HG03520 (cell line): ENCODE data around the gene MTCL1.

Source experiments
- ATAC-seq: cut with Tn5 transposase; IDR thresholded peaks from one replicate; pipeline ENCODE4 v1.9.1; 2021; ENCODE audit warnings: mild to moderate bottlenecking, moderate library complexity; ENCODE audit not compliant: unreplicated experiment

The MTCL1 gene

GRCh38 chr18:8854962-8855361 is 149.6 kb downstream of the MTCL1 start:
- no peak for ATAC-seq

GRCh38 chr18:8856212-8856611 is 150.9 kb downstream of the MTCL1 start:
- ATAC-seq = no peak

- ATAC-seq = no peak
Measured at GRCh38 chr18:8856769-8857393, 151.5 kb downstream of the MTCL1 start.

- no peak for ATAC-seq
Measured at GRCh38 chr18:8857806-8858205, 152.4 kb downstream of the MTCL1 start.

- ATAC-seq = no peak
Measured at GRCh38 chr18:8858888-8859511, 153.6 kb downstream of the MTCL1 start.

GRCh38 chr18:8860845-8861642 is 155.7 kb downstream of the MTCL1 start:
- no peak for ATAC-seq

GRCh38 chr18:8863427-8863826 is 158.1 kb downstream of the MTCL1 start:
- no peak for ATAC-seq

GRCh38 chr18:8865934-8866333 is 160.6 kb downstream of the MTCL1 start:
- ATAC-seq = no peak

GRCh38 chr18:8866679-8867078 is 161.3 kb downstream of the MTCL1 start:
- ATAC-seq = no peak

GRCh38 chr18:8868276-8868675 is 162.9 kb downstream of the MTCL1 start:
- ATAC-seq = no peak

GRCh38 chr18:8868779-8869415 is 163.5 kb downstream of the MTCL1 start:
- no peak for ATAC-seq

GRCh38 chr18:8869696-8870095 is 164.3 kb downstream of the MTCL1 start:
- no peak for ATAC-seq

- no peak for ATAC-seq
Measured at GRCh38 chr18:8870528-8870927, 165.2 kb downstream of the MTCL1 start.

GRCh38 chr18:8871489-8871888 is 166.1 kb downstream of the MTCL1 start:
- no peak for ATAC-seq

GRCh38 chr18:8874872-8875271 is 169.5 kb downstream of the MTCL1 start:
- ATAC-seq = no peak

- no peak for ATAC-seq
Measured at GRCh38 chr18:8876887-8877286, 171.5 kb downstream of the MTCL1 start.

- ATAC-seq = no peak
Measured at GRCh38 chr18:8881103-8881502, 175.7 kb downstream of the MTCL1 start.
